Fibroblast of lung (primary cell): ENCODE results near the gene CD164. TPM values are rescaled to one million over a fixed set of nuclear protein-coding genes. Genes with fewer than 3 reads are reported as not detected.

Source experiments
- DNase-seq, 2 donors: peaks; one replicate each; pipeline versions ENCODE4 v3.0.0 to v3.0.0-alpha.2; 2010; ENCODE audit warnings: low read depth in 2 of 2
- H2AFZ ChIP-seq: 2 replicates; pipeline ENCODE4 v1.5.1; 2012; ENCODE audit warnings: low read length, control low read depth, inconsistent platforms
- H3K27ac ChIP-seq: 2 replicates; pipeline ENCODE4 v1.5.1; 2011; ENCODE audit warnings: low read length, control low read depth; ENCODE audit not compliant: insufficient read depth
- H3K27me3 ChIP-seq: 2 replicates; pipeline ENCODE4 v1.5.1; 2011; ENCODE audit warnings: mild to moderate bottlenecking, low read length; ENCODE audit not compliant: control insufficient read depth, insufficient read depth
- H3K36me3 ChIP-seq: 2 replicates; pipeline ENCODE4 v1.5.1; 2011; ENCODE audit warnings: low read length; ENCODE audit not compliant: control insufficient read depth, insufficient read depth
- H3K4me1 ChIP-seq: 2 replicates; pipeline ENCODE4 v1.5.1; 2011; ENCODE audit warnings: low read length; ENCODE audit not compliant: control insufficient read depth, insufficient read depth; ENCODE audit errors: extremely low read depth
- H3K4me2 ChIP-seq: 2 replicates; pipeline ENCODE4 v1.5.1; 2011; ENCODE audit warnings: low read length, control low read depth; ENCODE audit not compliant: insufficient read depth; ENCODE audit errors: extremely low read depth
- H3K4me3 ChIP-seq, 4 experiments: fragments of 200-600 bp in 1 of 4; sonication (generic) in 1 of 4; replicated peaks in 1 of 4; 2 replicates each; pipeline ENCODE4 v1.5.1; 2011 to 2016; ENCODE audit warnings: low read length in 4 of 4, low read depth in 3 of 4, mild to moderate bottlenecking in 3 of 4, control low read depth in 2 of 4, inconsistent platforms in 1 of 4, mixed read lengths in 1 of 4; ENCODE audit not compliant: insufficient read depth in 1 of 4; ENCODE audit errors: control extremely low read depth in 1 of 4
- H3K79me2 ChIP-seq: 2 replicates; pipeline ENCODE4 v1.5.1; 2012; ENCODE audit warnings: mild to moderate bottlenecking, low read length, inconsistent platforms; ENCODE audit not compliant: control insufficient read depth, insufficient read depth
- H3K9ac ChIP-seq: 2 replicates; pipeline ENCODE4 v1.5.1; 2011; ENCODE audit warnings: mild to moderate bottlenecking, low read length, control low read depth; ENCODE audit not compliant: insufficient read depth
- H3K9me3 ChIP-seq: 2 replicates; pipeline ENCODE4 v1.5.1; 2012; ENCODE audit warnings: low read depth, low read length; ENCODE audit not compliant: control insufficient read depth, insufficient read depth
- H4K20me1 ChIP-seq: 2 replicates; pipeline ENCODE4 v1.5.1; 2011; ENCODE audit warnings: low read length; ENCODE audit not compliant: control insufficient read depth, insufficient read depth; ENCODE audit errors: extremely low read depth
- CTCF ChIP-seq, 2 donors: IDR thresholded peaks in 1 of 2; conservative IDR thresholded peaks in 1 of 2; 1 replicate in 1 of 2; 2 replicates in 1 of 2; pipeline ENCODE4 v1.5.1; 2011 to 2012; ENCODE audit warnings: low read length in 2 of 2, control low read depth in 1 of 2, inconsistent platforms in 1 of 2, low read depth in 1 of 2, mild to moderate bottlenecking in 1 of 2
- EZH2 ChIP-seq: IDR thresholded peaks from 2 replicates; pipeline ENCODE4 v1.5.1; 2012; ENCODE audit warnings: low read length, control low read depth, mild to moderate bottlenecking; ENCODE audit errors: missing control alignments
- polyA minus RNA-seq: library from RNA; depleted of rRNA, polyadenylated mRNA; stranded (reverse); fragments of >200 nt; gene quantifications from 2 replicates; pipeline ENCODE4 v1.2.3, GENCODE V29; 2011; ENCODE audit warnings: low replicate concordance
- polyA plus RNA-seq, 2 donors: library from polyadenylated mRNA; depleted of rRNA in 1 of 2; stranded (reverse) in 1 of 2; unstranded in 1 of 2; fragments of >200 nt; gene quantifications; 2 replicates each; pipeline ENCODE4 v1.2.1, GENCODE V29; 2011 to 2012; ENCODE audit warnings: missing spikeins in 1 of 2
- total RNA-seq: library from RNA; depleted of rRNA; stranded (reverse); fragments of >200 nt; gene quantifications from 2 replicates; pipeline ENCODE4 v1.2.1, GENCODE V29; 2014

Gene CD164
- total RNA-seq (171 and 232 TPM in 2 replicates), polyA plus RNA-seq (254 and 280 TPM in 2 replicates), polyA minus RNA-seq (82.4 and 85.4 TPM in 2 replicates)
- 194 and 203 TPM in 2 replicates for polyA plus RNA-seq (2012)

DNA sequence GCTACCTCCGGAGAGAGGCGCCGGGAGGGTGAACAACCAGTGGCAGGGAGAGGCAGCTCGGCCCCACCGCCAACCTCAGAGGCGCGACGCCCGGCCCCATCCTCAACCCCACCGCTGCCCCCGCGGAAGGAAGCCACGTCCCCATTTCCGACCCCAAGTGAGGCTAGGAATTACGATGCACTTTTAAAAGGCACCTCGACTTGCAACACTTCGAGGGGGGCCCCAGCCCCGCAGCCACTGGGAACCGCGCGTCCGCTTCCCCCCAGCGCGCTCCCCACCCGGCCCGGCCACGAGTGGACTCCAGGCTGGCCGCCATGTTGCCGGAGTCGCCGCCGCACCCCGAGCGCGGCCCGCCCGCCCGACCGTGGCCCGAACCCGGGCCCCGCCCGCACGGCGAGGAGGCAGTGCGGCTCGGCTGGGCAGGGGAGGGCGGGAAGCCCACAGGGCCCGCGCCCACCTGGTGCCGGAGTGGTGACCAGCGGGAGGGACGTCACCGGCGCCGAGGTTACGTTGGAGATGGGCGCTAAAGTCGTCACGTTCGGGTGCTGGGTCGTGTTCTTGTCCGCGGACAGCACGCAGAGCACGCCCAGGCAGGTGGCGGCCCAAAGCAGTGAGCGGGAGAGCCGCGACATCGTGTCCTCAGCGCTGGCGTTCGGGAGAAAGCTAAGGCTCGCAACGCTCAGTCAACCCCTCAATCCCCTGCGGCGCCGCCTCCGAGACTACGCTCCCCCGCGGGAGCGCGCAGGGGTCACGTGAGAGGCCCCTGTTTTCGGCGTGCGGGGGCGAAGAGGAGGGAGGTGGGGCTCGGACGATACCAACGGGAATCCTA lies at the start of gene CD164:
Gene CD164, minus strand, starts transcription at position 721 of the 829 bp plus-strand sequence. Its CDS starts 89 bp downstream, at position 632.
- H3K9me3 ChIP-seq = no peaks in the 10 kb centered on the region
- peak within 1 kb of the TSS; percentile 100 for H3K27ac ChIP-seq
- peaks cover 4% of the 10 kb centered on the region for H3K36me3 ChIP-seq
- H4K20me1 ChIP-seq = peaks cover 2% of the 10 kb centered on the region
- peaks cover 4% of the 10 kb centered on the region for H3K4me1 ChIP-seq
- H3K4me2 ChIP-seq = peak within 1 kb of the TSS; percentile 100
- no peaks in the 10 kb centered on the region for H3K27me3 ChIP-seq
- peak; percentile 92 to 95 for DNase-seq
- H3K79me2 ChIP-seq = peaks cover 47% of the 10 kb centered on the region
- peak within 1 kb of the TSS; percentile 84 to 97 (median 94) for H3K4me3 ChIP-seq
- no peak for TF ChIP-seq EZH2
- no peak for TF ChIP-seq CTCF (conservative IDR thresholded peaks at IDR 0.05 in 1 of 2, IDR thresholded peaks at IDR 0.05 in 1 of 2; ENCODE audit: low read depth in 1 of 2, low read length in 2 of 2)
- peak within 1 kb of the TSS; percentile 99 for H3K9ac ChIP-seq
- peak within 1 kb of the TSS; percentile 100 for H2AFZ ChIP-seq

- no peaks in the 10 kb centered on the region for H3K27me3 ChIP-seq
- no peak overlapping the region for H3K9ac ChIP-seq
- no peak overlapping the region for H3K4me2 ChIP-seq
- H3K4me1 ChIP-seq = no peaks in the 10 kb centered on the region
- no peaks in the 10 kb centered on the region for H3K79me2 ChIP-seq
- no peak overlapping the region for H2AFZ ChIP-seq
- H3K9me3 ChIP-seq = no peaks in the 10 kb centered on the region
- H3K27ac ChIP-seq = no peak overlapping the region
- DNase-seq = no peak
- H3K36me3 ChIP-seq = no peaks in the 10 kb centered on the region
- H3K4me3 ChIP-seq = no peak overlapping the region
- no peaks in the 10 kb centered on the region for H4K20me1 ChIP-seq
- TF ChIP-seq CTCF (conservative IDR thresholded peaks at IDR 0.05 in 1 of 2, IDR thresholded peaks at IDR 0.05 in 1 of 2; ENCODE audit: low read depth in 1 of 2, low read length in 2 of 2) (no peak), EZH2 (no peak)
These were observed 47.2 kb upstream of the CD164 start for GRCh38 chr6:109429496-109429895.

DNA sequence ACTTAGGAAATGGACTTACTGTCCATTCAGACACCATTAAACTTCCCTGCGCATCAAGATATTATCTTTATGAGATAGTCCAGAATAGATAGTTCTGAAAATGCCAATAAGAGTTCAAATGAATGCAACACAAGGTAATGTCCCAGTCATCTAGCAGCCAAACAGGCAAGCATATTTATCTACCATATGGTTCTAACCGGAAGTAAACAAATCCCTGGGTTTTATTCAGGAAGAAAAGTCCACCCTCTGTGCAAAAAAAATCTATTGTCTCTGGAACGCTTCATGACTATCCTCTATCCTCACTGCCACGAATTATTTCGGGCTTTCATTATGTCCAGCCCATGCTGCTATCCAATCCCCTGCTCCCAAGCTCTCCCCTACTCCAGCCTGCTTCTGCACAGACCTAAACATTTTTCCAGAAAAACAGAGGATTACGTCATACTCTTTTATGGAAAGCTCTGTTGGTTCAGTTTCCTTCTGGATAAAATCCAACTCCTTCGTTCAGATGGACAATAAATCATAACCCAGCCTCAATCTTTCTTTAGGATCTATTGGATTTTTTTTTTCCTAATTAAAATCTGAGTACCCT lies 46.7 kb upstream of the CD164 start:
- Histone ChIP-seq H3K27ac (no peak overlapping the region), H2AFZ (peak overlapping the region; percentile 1), H4K20me1 (no peaks in the 10 kb centered on the region), H3K36me3 (no peaks in the 10 kb centered on the region), H3K9ac (no peak overlapping the region), H3K4me1 (no peaks in the 10 kb centered on the region), H3K4me2 (no peak overlapping the region), H3K9me3 (no peaks in the 10 kb centered on the region), H3K4me3 (peak overlapping the region in 1 of 4 experiments; percentile 10), H3K79me2 (no peaks in the 10 kb centered on the region), H3K27me3 (no peaks in the 10 kb centered on the region)
- TF ChIP-seq CTCF (conservative IDR thresholded peaks at IDR 0.05 in 1 of 2, IDR thresholded peaks at IDR 0.05 in 1 of 2; ENCODE audit: low read depth in 1 of 2, low read length in 2 of 2) (no peak), EZH2 (no peak)
- peak; percentile 32 to 82 for DNase-seq
